ENCODE measurements around the gene NKAIN1.
"Not testable (repeated sequence)": the region's sequence is repeated elsewhere in the genome, so short reads cannot be mapped to it uniquely, and the experiment has no call there.

Gene NKAIN1

GRCh38 chr1:31239653-31240241 lies at the start of gene NKAIN1:
NKAIN1 (minus strand) TSS chr1:31239887; CDS start chr1:31239547, 340 bp downstream.
- no peak for DNase-seq

GRCh38 chr1:31289021-31289420 lies 49.3 kb upstream of the NKAIN1 start:
- no peak for DNase-seq

GRCh38 chr1:31287791-31288190 lies 48.1 kb upstream of the NKAIN1 start:
- not testable (repeated sequence) for DNase-seq

- DNase-seq: not testable (repeated sequence)
Measured at GRCh38 chr1:31282426-31282825, 42.7 kb upstream of the NKAIN1 start.

GRCh38 chr1:31273619-31274018 lies 33.9 kb upstream of the NKAIN1 start:
- DNase-seq: no peak

- no peak for DNase-seq
Measured at GRCh38 chr1:31272369-31272768, 32.7 kb upstream of the NKAIN1 start.

GRCh38 chr1:31266547-31266946 lies 26.9 kb upstream of the NKAIN1 start:
- no peak for DNase-seq

GRCh38 chr1:31264790-31265386 lies 25.2 kb upstream of the NKAIN1 start:
- DNase-seq: no peak

- DNase-seq: no peak
Measured at GRCh38 chr1:31263408-31263807, 23.7 kb upstream of the NKAIN1 start.

GRCh38 chr1:31262393-31262792 lies 22.7 kb upstream of the NKAIN1 start:
- DNase-seq: not testable (repeated sequence)

GRCh38 chr1:31261916-31262315 lies 22.2 kb upstream of the NKAIN1 start:
- DNase-seq: no peak

- DNase-seq: no peak
Measured at GRCh38 chr1:31259746-31260145, 20.1 kb upstream of the NKAIN1 start.

GRCh38 chr1:31258581-31258980 lies 18.9 kb upstream of the NKAIN1 start:
- no peak for DNase-seq

GRCh38 chr1:31257213-31257612 lies 17.5 kb upstream of the NKAIN1 start:
- DNase-seq: no peak

GRCh38 chr1:31249854-31250253 lies 10.2 kb upstream of the NKAIN1 start:
- no peak for DNase-seq

GRCh38 chr1:31248276-31248675 lies 8.6 kb upstream of the NKAIN1 start:
- no peak for DNase-seq

- DNase-seq: no peak
Measured at GRCh38 chr1:31244326-31244725, 4.6 kb upstream of the NKAIN1 start.

- no peak for DNase-seq
Measured at GRCh38 chr1:31243501-31244286, 4.0 kb upstream of the NKAIN1 start.

- no peak for DNase-seq
Measured at GRCh38 chr1:31241321-31241720, 1.6 kb upstream of the NKAIN1 start.

GRCh38 chr1:31238986-31239613 lies 587 bp downstream of the NKAIN1 start:
- DNase-seq: no peak

- DNase-seq: no peak
Measured at GRCh38 chr1:31238612-31238985, 1.1 kb downstream of the NKAIN1 start.

GRCh38 chr1:31234870-31235269 lies 4.8 kb downstream of the NKAIN1 start:
- no peak for DNase-seq

GRCh38 chr1:31234123-31234708 lies 5.5 kb downstream of the NKAIN1 start:
- no peak for DNase-seq

Data from CD4-positive, alpha-beta T cell treated with Interleukin-15 for 1 hour (primary cell).